A673 (cell line): ENCODE results near the gene ATMIN. TPM values are rescaled to one million over a fixed set of nuclear protein-coding genes. Genes with fewer than 3 reads are reported as not detected.

Experiments used
- BruUV-seq: library from RNA; stranded (reverse); fragments of 400-500 nt; replicated peaks from 2 replicates; lab custom pipeline; 2021; lab: Mats Ljungman, UMichigan
- CTCF ChIA-PET: fragments of 300-600 bp; sonication (Branson Sonifier 250); formaldehyde crosslinking; loops from one replicate; lab custom pipeline; 2022; ENCODE audit warnings: antibody characterized with exemption; lab: Charles Lee
- POLR2A ChIA-PET: fragments of 300-600 bp; sonication (Branson Sonifier 250); formaldehyde crosslinking; loops from one replicate; lab custom pipeline; 2022; ENCODE audit warnings: antibody characterized with exemption; ENCODE audit not compliant: low non-redundant PET; lab: Charles Lee
- DNase-seq: peaks from one replicate; pipeline ENCODE4 v3.0.0-alpha.2; 2015; ENCODE audit warnings: low spot score
- H3K27ac ChIP-seq: fragments of 200-600 bp; sonication (generic); 2 replicates; pipeline ENCODE4 v1.5.1; 2016; ENCODE audit warnings: mixed run types, low read depth, mild to moderate bottlenecking, mixed read lengths, antibody characterized with exemption, low read length; ENCODE audit not compliant: poor library complexity, severe bottlenecking
- H3K27me3 ChIP-seq: fragments of 200-600 bp; sonication (generic); replicated peaks from 2 replicates; pipeline ENCODE4 v1.6.1; 2017; ENCODE audit warnings: mixed run types, low read depth, mild to moderate bottlenecking, mixed read lengths, antibody characterized with exemption, low read length; ENCODE audit not compliant: insufficient read depth, poor library complexity
- H3K36me3 ChIP-seq: fragments of 200-600 bp; sonication (generic); 2 replicates; pipeline ENCODE4 v1.6.1; 2016; ENCODE audit warnings: mixed run types, mild to moderate bottlenecking, mixed read lengths, antibody characterized with exemption, low read length; ENCODE audit not compliant: insufficient read depth, poor library complexity, severe bottlenecking
- H3K4me1 ChIP-seq: fragments of 200-600 bp; sonication (generic); 2 replicates; pipeline ENCODE4 v1.6.1; 2017; ENCODE audit warnings: mixed run types, mild to moderate bottlenecking, mixed read lengths, antibody characterized with exemption, low read length; ENCODE audit not compliant: insufficient read depth, poor library complexity, severe bottlenecking
- H3K4me3 ChIP-seq: fragments of 200-600 bp; sonication (generic); 2 replicates; pipeline ENCODE4 v1.5.1; 2016; ENCODE audit warnings: low read depth, mixed run types, mild to moderate bottlenecking, mixed read lengths, low read length; ENCODE audit not compliant: poor library complexity, severe bottlenecking
- H3K9me3 ChIP-seq: fragments of 200-600 bp; sonication (generic); 2 replicates; pipeline ENCODE4 v1.6.1; 2016; ENCODE audit warnings: mixed run types, low read depth, mild to moderate bottlenecking, mixed read lengths, antibody characterized with exemption, low read length; ENCODE audit not compliant: poor library complexity, severe bottlenecking
- CTCF ChIP-seq: fragments of 300-800, 200-600 bp; sonication (generic); conservative IDR thresholded peaks from 2 replicates; pipeline ENCODE4 v1.5.1; 2017; ENCODE audit warnings: low read depth, mild to moderate bottlenecking, antibody characterized with exemption, low read length, moderate library complexity, mixed read lengths
- EZH2 ChIP-seq: fragments of 200-600 bp; sonication (generic); IDR thresholded peaks from 2 replicates; pipeline ENCODE4 v1.6.1; 2017; ENCODE audit warnings: borderline replicate concordance, low read depth, mild to moderate bottlenecking, mixed read lengths, antibody characterized with exemption, low read length; ENCODE audit not compliant: poor library complexity, severe bottlenecking
- intact Hi-C: fragments of 100-400 bp; cut with micrococcal nuclease; formaldehyde crosslinking; loops from one replicate; pipeline ENCODE4 v1.10.0; 2022; ENCODE audit not compliant: unreplicated experiment
- total RNA-seq: library from RNA; stranded (reverse); gene quantifications from 2 replicates; pipeline ENCODE4 v1.2.3, GENCODE V29; 2021

Gene ATMIN
- total RNA-seq, 1 experiment from 2014 or later = 44.6 TPM

GRCh38 chr16:81029930-81030604 lies 5.6 kb upstream of the ATMIN start:
- Histone ChIP-seq H3K4me1 (no peaks in the 10 kb centered on the region), H3K27ac (no peak overlapping the region), H3K36me3 (peaks cover 37% of the 10 kb centered on the region), H3K9me3 (no peaks in the 10 kb centered on the region), H3K27me3 (no peaks in the 10 kb centered on the region), H3K4me3 (no peak overlapping the region)
- BruUV-seq = TSS peak; percentile 30
- ChIA-PET POLR2A (no interaction called here), CTCF (no interaction called here)
- DNase-seq = no peak
- intact Hi-C loops = loop anchor here (10.0 kb wide), 2 partner anchors 185 to 705 kb away; no protein-coding TSS in a partner anchor
- TF ChIP-seq CTCF (no peak), EZH2 (no peak)

DNA sequence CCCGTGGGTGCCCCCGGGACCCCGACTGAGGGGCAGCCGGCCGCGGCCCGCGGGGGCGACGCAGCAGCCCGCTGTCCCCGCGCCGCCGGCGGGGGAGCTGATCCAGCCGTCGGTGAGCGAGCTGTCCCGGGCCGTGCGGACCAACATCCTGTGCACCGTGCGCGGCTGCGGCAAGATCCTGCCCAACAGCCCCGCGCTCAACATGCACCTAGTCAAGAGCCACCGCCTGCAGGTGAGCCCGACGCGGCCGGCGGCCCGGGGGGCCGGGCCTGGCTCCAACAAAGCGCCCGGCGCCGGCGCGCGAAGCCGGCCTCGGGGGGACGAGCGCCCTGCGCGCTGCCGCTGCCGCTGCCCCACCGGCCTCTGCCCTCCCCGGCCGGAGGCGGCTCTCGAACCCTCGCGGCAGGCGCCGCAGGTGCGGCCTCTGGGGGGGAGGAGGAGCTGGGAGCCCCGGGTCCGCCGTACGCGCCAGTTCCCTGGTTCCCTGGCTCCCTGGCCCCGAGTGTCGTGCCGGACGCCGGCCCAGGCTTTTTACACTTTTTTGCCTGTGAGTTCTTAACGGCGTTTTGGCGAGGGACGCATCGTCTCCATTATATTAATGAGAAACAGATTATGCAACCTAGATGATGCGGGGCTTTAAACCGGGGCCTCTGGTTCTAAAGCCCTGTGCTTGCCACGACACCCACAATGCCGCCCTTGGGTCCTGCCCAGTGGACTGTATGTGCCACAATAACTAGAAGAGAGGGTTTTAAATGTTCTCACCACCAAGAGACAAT lies 521 bp downstream of the ATMIN start:
- TF ChIP-seq EZH2 = no peak
- TF ChIP-seq CTCF = no peak
- H3K27me3 ChIP-seq = no peaks in the 10 kb centered on the region
- intact Hi-C loops = loop anchor here (10.0 kb wide), 2 partner anchors 179 to 699 kb away; no protein-coding TSS in a partner anchor
- peak overlapping the region; percentile 79 for H3K4me3 ChIP-seq
- peak overlapping the region; percentile 38 for H3K27ac ChIP-seq
- H3K36me3 ChIP-seq = peaks cover 2% of the 10 kb centered on the region
- H3K9me3 ChIP-seq = no peaks in the 10 kb centered on the region
- no TSS peak for BruUV-seq
- CTCF ChIA-PET = interaction anchor here (0.6 to 1.4 kb wide), 10 partner anchors 12 to 616 kb away, joined by 3 to 10 read pairs (median 3); partner anchors contain the start of genes C16orf46, CENPN and CMC2
- POLR2A ChIA-PET = interaction anchor here (0.5 to 0.6 kb wide), 2 partner anchors 48 to 783 kb away, joined by 3 read pairs; no protein-coding TSS in a partner anchor
- no peaks in the 10 kb centered on the region for H3K4me1 ChIP-seq
- peak; percentile 18 for DNase-seq

DNA sequence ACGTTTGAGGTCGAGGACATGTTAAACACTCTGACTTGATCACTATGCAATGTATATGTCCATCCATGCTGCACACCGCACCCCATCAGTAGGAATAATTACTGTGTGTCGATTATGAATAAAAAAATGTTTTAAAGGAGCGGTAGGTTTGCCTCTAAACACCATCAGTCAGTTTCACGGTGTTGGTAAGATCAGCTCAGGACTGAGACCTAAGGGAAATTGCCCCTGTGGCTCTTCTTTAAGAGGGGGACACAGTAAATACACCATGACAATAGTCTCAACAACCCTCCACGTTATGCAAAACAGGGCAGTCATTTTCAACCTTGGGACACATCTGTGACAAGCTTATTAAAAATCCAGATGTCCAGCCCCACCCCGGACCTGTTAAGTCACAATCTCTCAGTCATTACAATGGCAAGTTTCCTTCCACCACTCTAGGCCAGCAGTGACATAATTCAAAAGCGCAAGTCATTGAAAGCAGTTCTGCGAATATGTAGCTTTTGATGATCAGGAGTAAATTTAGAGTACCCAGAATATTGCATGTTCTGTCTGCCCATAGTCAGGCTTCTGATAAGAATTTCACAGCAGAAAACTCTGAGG lies 1.2 kb downstream of the ATMIN start:
- peak overlapping the region; percentile 38 for H3K27ac ChIP-seq
- intact Hi-C loops = loop anchor here (10.0 kb wide), 2 partner anchors 178 to 698 kb away; no protein-coding TSS in a partner anchor
- H3K27me3 ChIP-seq = no peaks in the 10 kb centered on the region
- H3K9me3 ChIP-seq = no peaks in the 10 kb centered on the region
- ChIA-PET CTCF (interaction anchor here (1.4 kb wide), 1 partner anchor 112 kb away, joined by 3 read pairs; no protein-coding TSS in a partner anchor), POLR2A (interaction anchor here (0.5 kb wide), 1 partner anchor 47 kb away, joined by 3 read pairs; no protein-coding TSS in a partner anchor)
- H3K4me3 ChIP-seq = peak overlapping the region; percentile 79
- peak; percentile 3 for DNase-seq
- TSS peak; percentile 44 for BruUV-seq
- H3K4me1 ChIP-seq = no peaks in the 10 kb centered on the region
- peaks cover 8% of the 10 kb centered on the region for H3K36me3 ChIP-seq
- TF ChIP-seq EZH2 = no peak
